GM04503 (cell line): ENCODE data around the gene KRT34.
"Not testable (repeated sequence)": the region's sequence is repeated elsewhere in the genome, so short reads cannot be mapped to it uniquely, and the experiment has no call there.

Experiments used
- DNase-seq: peaks from one replicate; pipeline ENCODE4 v3.0.0-alpha.2; 2012; ENCODE audit warnings: low read depth

The KRT34 gene

GRCh38 chr17:41381943-41382342 lies at the start of gene KRT34:
KRT34 (minus strand) TSS chr17:41382306; CDS start chr17:41382246, 60 bp downstream.
- DNase-seq: not testable (repeated sequence)

GRCh38 chr17:41430376-41430775 lies 48.3 kb upstream of the KRT34 start:
- DNase-seq: not testable (repeated sequence)

GRCh38 chr17:41429667-41430066 lies 47.6 kb upstream of the KRT34 start:
- no peak for DNase-seq

GRCh38 chr17:41428591-41429291 lies 46.6 kb upstream of the KRT34 start:
- no peak for DNase-seq

GRCh38 chr17:41424111-41424635 lies 42.1 kb upstream of the KRT34 start, which contains the start of gene KRT37:
KRT37 (minus strand) TSS chr17:41424585; CDS start chr17:41424523, 62 bp downstream.
- no peak for DNase-seq

GRCh38 chr17:41422586-41422985 lies 40.5 kb upstream of the KRT34 start:
- not testable (repeated sequence) for DNase-seq

- DNase-seq: no peak
Observed at GRCh38 chr17:41421617-41422016, 39.5 kb upstream of the KRT34 start.

- DNase-seq: no peak
Observed at GRCh38 chr17:41421116-41421515, 39.0 kb upstream of the KRT34 start.

- DNase-seq: no peak
Observed at GRCh38 chr17:41420134-41420533, 38.0 kb upstream of the KRT34 start.

- DNase-seq: no peak
Observed at GRCh38 chr17:41419716-41420115, 37.6 kb upstream of the KRT34 start.

- no peak for DNase-seq
Observed at GRCh38 chr17:41418116-41418860, 36.2 kb upstream of the KRT34 start.

GRCh38 chr17:41417576-41418015 lies 35.5 kb upstream of the KRT34 start:
- DNase-seq: no peak

- no peak for DNase-seq
Observed at GRCh38 chr17:41417127-41417526, 35.0 kb upstream of the KRT34 start.

- no peak for DNase-seq
Observed at GRCh38 chr17:41416479-41416878, 34.4 kb upstream of the KRT34 start.

GRCh38 chr17:41415833-41416335 lies 33.8 kb upstream of the KRT34 start:
- peak; percentile 67 for DNase-seq

GRCh38 chr17:41415411-41415810 lies 33.3 kb upstream of the KRT34 start:
- no peak for DNase-seq

GRCh38 chr17:41413982-41414381 lies 31.9 kb upstream of the KRT34 start:
- no peak for DNase-seq

- no peak for DNase-seq
Observed at GRCh38 chr17:41413353-41413957, 31.3 kb upstream of the KRT34 start.

- DNase-seq: no peak
Observed at GRCh38 chr17:41411072-41411840, 29.1 kb upstream of the KRT34 start.

GRCh38 chr17:41407226-41407625 lies 25.1 kb upstream of the KRT34 start:
- no peak for DNase-seq

- no peak for DNase-seq
Observed at GRCh38 chr17:41406205-41406604, 24.1 kb upstream of the KRT34 start.
